Fibroblast of skin of right biceps (primary cell): ENCODE measurements around the gene NBPF3.
"Not testable (repeated sequence)": the region's sequence is repeated elsewhere in the genome, so short reads cannot be mapped to it uniquely, and the experiment has no call there.

Experiments used
- DNase-seq: peaks from one replicate; pipeline ENCODE4 v3.0.0-alpha.2; 2013

Gene NBPF3

DNA sequence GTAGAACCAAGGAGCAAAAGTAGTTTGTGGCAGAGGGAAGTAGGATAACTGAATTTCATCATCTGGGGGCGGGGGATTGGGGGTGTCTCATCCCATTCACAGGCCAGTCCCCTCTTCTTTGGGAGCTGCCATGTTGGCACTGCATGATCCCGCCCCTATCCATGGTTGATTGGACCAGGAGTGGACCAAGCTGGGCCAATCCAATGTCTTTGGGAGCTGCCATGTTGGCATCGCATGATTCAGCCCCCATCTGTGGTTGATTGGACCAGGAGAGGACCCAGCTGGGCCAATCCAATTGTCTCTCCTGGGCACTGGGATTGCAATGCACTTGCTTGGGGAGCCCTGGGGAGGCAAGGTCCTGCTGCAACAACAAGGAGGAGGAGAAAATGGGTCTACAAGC lies 56.9 kb downstream of the NBPF3 start:
- no peak for DNase-seq

DNA sequence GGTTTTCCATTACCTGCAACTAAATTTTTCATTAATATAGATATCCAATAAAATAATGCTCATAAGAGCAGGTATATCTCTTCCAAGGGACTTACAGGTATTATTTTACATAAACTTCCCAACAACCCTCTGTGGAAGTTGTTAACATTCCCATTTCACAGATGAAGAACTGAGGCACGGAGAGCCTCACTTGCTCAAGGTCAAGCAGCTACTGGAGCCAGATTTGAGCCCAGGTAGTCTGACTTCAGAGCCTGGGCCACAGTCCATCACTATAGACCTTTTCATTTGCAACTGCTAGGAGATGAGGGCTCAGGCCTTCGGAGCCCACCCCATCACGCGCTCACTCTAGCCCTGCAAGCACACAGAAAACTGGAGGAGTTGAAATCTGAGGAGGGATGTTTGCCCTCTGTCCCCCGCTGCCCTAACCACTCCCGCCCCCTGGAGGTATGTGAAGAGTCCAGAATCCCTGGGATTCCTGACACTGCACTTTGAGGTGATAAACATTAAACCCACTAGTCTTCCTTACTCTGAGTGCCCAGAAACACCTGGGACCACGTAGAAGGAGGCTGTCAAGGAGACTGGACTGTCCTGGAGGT lies 57.6 kb downstream of the NBPF3 start:
- DNase-seq, result no peak

DNA sequence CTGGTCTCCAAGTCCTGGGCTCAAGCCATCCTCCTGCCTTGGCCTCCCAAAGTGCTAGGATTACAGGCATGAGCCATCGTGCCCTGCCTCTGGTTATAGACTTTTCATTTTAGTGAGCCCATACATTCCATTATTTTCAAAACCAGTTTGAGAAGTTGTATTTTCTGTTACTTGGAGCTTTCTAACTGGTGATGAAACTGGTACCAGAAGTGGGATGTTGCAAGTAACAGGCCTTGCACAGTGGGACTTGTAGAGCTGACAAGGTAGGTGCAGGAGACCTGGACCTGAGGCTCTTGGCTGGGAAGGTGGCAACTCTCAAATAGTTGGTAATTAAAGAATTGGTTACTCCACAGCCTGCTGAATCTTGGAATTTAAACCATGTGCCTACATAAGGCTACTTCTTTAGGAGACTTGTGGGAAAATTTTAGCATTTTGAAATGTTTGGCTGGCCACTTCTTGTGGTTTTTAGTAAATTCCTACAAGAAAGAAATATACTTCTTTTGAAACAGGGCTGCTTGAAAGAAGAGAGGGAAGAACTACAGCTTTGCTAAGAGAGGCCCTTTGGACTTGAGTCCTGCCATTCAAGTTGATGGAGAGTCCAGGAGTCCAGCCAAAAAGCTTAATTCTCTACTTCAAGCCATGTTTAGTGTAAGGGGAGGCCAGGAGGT lies 59.5 kb downstream of the NBPF3 start:
- peak; percentile 20 for DNase-seq

DNA sequence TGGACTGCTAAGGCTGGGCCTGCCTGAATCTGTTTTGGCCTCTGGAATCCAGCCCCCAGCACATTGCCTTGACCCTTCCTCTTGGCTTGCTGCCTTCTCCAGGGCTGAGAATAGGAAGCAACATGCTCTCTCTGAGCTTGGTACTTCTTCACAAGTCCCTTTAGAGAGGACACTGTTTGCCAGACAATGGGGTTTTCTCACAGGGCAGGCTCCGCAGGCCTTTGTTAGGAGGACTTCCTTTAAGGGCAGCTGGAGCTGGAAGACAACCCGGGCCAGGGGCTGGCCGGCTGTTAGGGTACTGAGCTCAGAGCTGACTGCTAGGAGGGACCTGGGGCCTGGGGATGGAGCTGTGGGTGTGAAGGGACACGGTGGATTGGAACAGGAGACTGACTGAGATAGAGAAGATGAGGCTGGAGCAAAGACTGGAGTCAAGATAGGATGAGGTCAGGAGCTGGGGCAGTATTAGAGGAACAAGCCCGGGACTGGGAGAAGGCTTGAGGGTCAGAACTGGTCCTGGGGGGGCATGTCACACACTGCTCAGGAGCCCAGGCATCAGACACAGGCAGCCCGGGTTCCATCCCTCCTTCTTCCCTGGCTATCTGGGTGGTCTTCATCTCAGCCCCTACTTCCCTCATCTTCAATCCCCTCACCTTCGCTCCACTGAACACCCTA lies 63.9 kb downstream of the NBPF3 start:
- DNase-seq, result no peak

DNA sequence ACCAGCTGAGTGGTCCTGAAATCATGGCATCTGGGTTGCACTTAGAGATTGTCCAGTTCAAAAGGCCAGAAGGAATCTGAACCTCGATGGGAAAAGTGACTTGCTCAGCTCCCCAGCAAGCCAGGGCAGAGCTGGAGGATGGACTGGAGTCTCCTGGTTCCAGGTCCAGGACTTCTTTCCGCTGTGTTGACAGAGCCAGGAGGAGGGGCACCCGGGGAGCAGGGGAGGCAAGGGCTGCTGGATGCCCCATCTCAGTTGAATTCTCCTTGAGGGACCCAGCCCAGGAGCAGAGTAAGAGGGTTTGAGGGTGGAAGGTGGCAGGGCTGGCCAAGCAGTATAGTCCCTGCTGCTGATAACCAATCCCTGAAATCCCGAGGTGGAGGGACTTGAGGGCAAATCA lies 66.9 kb downstream of the NBPF3 start:
- DNase-seq, result no peak

DNA sequence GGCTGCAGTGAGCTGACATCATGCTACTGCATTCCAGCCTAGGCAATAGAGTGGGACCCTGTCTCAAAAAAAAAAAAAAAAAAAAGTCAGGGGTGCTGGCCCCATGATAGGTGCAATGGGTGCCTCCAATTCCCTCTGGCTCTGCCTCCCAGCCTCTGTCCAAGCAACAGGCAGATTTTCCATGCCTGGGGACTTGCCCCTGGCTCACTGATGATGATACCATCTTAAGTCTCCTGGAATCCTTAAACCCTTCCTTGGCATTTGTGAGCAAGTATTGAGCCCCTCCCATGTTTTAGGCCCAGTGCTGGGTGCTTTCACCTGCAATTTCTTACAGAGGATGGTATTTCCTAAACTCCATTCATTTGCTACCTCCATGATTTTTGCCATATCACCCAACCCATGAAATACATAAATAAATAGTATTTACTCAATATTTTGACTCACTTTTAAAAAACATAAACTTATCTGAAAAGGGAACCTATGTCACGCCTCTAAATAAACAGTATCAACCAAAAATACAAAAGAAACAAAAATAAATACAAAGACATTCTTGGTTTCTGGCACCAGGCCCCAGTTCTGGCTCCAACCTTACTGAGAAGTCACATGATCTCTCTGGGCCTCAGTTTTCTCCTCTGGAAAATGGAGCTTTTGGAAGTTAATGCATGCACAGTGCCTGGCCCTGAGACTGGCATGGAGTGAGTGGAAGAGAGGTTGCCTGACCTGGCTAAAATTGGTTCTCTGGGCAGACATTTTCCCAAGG lies 67.8 kb downstream of the NBPF3 start:
- no peak for DNase-seq

DNA sequence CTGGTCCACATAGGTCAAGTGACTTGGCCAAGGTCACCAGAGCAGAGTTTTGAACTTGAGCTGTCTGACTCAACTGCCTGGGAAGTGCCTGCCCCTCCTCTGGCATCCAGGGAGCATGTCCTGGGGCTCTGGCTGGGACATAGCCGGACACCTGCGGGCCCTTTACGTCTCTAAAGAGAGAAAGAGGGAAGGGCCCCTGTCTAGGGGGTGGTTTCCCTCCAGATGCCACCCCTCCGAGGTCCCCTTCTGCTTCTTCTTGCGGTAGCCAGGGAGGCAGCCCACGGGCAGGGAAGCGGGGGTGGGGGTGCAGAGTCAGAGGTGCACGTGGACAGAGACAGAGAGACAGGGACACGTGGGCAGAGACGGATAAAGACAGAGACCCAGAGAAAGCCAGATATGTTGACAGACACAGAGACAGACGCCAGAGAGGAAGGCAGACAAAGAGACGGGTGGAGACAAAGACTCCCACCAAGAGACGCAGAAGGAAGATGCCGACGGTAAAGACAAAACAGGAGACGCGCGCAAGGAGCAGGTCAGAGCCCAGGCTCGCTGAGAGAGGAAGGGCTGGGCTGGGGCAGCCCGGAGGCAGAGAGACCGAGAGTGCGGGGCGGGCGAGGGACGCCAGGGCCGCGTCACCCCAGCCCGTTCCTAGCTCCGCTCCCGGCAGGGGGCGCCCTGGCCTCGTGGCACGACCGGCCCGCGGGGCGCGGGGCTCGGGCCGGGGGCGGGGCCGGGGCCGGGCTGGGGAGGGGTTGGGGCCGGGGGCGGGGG lies 68.8 kb downstream of the NBPF3 start:
- DNase-seq, result peak; percentile 45

DNA sequence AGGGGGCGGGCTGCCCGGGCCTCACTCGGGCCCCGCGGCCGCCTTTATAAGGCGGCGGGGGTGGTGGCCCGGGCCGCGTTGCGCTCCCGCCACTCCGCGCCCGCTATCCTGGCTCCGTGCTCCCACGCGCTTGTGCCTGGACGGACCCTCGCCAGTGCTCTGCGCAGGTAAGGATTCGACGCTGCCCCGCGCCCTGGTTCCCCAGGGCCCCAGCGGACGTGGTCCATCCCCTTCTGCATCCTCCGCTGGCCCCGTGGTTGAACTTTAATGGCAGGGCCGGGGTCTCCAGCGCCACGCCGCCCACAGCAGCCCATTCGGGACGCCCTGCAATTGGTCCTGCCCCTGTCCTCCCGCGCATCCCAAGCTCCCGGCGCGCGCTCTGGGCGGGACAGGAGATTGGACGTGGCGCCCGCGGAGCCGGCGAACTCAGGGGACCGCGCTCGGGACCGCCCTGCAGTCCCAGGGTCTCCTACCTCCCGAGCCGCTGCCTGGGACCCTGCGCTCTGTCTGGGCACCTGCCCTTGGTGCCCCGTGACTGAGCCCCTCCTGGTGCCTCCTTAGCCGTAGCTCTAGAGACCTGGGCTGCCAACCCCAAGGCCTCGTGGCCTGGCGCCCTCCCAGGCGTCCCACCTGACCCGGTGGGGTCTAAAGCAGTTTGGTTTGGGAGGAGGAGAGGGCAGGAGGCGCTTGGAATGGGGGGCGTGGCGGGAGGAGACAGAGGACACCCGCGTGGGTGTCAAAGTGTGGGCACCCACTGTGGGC lies 69.6 kb downstream of the NBPF3 start, which contains the start of gene ALPL:
Gene ALPL, plus strand, starts transcription at position 73 of the 762 bp plus-strand sequence. CDS start 44,659 bp downstream, outside the sequence.
- no peak for DNase-seq

DNA sequence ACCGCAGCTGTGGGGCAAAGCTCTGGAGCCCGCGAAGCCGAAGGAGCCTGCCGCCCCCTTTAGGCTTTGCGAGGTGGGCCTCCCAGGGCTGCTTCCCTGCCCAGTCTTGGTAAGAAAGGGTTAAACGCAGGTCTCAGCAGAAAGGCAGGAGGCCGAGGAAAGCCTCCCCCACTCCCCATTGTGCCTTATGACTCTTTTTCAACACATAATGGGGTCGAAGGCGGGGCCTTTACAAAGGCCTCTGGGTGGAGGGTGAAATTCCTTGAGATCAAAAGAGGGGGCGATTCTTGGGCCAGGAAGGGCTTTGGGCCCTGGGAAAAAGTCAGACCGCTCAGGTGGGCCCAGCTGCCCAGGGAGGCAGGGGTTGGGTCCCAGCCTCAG lies 70.2 kb downstream of the NBPF3 start:
- DNase-seq, result no peak

DNA sequence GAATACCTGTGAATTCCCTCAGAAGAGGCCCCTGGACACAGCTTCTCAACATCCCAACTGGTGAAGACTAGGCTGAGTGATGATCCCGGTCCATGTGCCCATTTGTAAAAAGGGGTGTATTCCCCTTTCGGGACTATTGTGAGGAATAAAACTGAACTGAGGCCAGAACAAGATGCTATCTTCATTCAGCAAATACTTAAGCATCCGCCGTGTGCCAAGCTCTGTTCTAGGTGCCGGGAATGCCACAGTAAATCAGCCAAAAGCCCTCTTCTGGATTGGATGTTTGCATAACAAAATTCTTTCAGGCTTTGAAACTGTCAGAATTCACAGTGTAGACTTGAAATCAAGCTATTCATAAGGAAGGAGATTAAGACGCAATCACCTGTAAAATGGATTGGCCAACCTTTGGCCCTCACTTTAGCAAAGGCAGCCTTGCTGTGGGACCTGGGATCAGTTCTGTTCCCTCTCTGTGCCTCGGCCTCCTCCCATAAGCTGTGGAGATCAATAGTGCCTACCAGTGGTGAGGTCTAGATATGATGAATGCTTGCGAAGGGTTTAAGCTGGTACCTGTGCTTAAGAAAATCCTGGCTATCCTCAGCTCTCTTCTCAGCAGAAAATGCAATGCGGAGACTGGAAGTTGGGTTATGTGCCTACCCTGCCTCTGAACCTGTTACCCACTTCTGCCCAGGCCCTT lies 71.1 kb downstream of the NBPF3 start:
- no peak for DNase-seq

DNA sequence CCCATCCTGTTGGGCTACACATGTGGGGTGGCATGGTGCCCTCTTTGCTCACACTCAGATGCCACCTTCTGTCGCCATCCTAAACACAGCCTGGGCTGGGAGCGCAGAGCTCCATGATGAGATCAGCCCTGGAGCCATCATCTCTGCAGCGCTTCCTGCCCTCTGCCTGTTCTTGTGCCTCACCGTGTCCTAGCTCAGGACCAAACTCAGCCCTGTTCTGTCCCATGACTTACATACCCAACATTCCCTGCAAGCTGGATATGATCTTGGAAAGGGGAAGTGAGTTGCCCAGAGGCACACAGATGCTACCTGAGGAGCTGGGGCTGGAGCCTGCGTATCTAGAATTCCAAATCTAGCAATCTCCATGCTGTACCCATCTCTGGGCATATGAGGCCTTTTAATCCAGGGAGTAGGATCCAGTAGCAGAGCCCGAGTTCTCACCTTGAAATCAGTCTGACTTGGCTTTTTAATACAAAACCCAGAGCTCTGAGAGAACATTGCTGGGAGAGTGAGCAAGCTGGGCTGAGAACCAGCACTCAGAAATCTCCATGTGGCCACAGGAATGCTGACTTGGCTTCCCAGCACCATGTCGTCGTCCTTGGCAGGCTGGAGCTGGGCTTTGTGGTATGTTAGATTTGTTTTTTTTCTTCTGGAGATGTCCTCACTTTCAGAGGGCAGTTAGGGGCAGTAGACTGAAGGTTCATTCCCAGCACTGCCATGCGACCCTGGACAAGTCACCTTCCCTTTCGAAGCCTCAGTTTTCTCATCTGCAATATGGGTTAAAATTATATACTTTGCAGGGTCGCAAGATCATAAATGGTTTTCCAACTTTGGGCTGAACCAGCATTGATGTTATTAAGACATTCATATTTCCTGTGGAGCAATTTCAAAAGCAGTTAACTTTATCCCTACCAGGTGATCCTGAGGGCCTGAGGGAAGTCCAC lies 71.9 kb downstream of the NBPF3 start:
- peak; percentile 94 for DNase-seq

DNA sequence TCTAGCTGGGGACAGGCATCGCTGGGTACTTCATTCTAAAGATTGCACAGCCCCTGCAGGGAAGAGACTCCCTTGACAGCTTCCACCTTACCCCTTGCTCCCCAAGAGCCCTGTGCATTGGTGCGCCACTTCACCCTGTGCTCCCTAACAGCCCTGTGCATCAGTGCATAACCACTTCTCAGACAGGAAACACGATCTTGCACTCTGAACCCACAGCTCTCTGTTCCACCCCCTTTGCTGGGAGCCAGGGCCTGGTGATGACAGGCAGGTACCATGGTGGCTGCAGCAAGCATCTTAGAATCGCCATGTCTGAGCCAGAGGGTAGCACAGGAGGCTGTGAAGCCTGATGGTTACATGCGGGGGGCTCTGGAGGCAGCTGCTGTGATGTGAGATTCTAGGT lies 74.3 kb downstream of the NBPF3 start:
- no peak for DNase-seq

DNA sequence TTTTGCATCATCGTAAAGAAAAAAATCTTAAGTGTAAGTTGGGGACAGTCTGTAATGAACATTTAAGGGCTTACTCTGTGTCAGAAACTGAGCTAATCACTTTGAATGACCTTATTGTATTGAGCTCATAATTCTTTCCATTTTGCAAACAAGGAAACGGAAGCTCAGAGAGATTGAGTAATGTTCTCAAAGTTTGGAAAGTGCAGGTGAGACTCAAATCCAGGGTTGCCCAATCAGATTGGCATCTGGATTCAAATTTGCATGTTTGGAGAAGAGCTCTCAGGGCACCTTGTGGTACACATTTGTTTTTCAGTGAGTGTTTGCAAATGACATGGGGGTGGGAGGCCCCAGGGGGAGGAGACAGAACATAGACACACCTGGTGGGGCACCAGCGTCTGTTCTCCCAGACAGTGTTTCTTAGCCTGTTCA lies 77.2 kb downstream of the NBPF3 start:
- DNase-seq, result no peak

DNA sequence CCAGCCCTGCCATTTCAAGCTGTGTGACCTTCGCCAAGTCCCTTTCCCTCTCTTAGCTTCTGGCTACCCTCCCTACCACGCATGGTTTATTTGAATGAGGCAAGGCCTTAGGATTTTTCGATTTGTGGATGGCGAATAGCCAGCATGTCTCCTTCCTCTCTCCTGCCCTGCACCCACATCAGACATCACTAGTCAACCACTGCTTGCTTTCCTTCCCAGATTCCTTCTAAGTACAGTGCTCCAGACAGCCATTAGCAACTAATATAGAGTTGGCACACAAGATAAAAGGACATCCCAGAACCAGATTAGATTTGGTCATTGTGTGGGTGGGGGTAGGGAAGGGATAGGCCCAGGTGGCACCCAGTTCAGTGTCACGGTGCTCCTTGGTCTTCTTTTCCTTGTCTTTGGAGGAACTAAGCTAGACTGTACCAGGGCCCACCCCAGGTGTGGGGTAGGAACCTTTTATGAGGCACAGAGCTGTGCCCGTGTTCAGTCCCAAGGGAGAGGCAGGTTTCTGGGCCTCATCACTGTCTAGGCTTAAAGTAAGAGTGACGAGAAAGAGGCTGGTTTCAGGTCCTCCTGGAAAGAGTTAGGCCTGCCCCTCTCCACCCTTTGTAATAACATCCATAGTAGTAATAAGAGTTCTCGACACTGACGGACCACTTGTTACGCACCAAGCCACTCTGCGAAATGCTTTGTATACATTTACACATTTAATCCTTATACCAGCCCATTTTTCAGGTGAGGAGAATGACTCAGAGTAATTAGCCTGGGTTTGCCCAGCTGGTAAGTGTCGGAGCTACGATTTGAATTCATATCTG lies 77.9 kb downstream of the NBPF3 start:
- no peak for DNase-seq

DNA sequence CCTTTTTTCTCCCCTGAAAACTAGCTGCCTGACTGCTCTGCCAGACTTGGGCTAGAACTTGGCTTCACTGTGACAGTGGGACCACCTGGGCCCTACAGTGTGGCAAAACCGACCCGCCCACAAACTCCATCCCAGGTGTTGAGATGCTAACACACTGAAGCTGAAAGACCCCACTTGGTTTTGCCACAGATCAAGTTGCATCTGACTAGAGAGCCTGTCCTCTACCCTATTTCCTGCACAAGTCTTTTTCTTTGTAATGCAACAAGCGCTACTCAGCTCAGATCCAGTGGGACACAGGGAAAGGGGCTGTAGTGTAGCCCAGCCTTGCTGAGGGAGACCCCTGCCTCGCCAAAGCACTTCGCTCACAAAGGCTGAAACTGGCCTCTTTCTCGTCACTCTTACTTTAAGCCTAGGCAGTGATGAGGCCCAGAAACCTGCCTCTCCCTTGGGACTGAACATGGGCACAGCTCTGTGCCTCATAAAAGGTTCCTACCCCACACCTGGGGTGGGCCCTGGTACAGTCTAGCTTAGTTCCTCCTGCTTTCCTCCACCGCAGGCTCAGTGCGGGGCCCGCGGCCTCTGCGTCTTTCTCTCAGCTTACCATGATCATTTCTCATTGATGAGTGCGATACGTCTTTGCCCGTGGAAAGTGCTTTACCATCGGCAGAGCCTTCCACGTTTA lies 79.0 kb downstream of the NBPF3 start:
- no peak for DNase-seq

DNA sequence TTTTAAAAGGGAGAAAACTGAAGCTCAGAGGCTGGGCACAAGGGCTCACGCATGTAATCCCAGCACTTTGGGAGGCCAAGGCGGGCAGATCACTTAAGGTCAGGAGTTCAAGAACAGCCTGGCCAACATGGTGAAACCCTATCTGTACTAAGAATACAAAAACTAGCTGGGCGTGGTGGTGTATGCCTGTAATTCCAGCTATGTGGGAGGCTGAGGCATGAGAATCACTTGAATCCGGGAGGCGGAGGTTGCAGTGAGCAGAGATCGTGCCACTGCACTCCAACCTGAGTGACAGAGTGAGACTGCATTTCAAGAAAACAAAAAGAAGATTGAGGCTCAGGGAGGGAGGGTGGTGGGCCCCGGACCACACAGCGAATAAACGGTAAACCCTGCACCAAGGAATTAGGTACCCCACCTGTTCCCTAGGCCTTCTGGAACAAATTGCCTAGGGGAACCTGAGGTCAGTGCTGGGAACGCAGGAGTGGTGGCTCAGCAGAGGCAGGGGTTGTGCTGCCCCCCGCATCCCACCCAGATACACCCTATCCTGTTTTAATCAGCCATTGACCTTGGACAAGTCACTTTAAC lies 79.6 kb downstream of the NBPF3 start:
- DNase-seq, result not testable (repeated sequence)

DNA sequence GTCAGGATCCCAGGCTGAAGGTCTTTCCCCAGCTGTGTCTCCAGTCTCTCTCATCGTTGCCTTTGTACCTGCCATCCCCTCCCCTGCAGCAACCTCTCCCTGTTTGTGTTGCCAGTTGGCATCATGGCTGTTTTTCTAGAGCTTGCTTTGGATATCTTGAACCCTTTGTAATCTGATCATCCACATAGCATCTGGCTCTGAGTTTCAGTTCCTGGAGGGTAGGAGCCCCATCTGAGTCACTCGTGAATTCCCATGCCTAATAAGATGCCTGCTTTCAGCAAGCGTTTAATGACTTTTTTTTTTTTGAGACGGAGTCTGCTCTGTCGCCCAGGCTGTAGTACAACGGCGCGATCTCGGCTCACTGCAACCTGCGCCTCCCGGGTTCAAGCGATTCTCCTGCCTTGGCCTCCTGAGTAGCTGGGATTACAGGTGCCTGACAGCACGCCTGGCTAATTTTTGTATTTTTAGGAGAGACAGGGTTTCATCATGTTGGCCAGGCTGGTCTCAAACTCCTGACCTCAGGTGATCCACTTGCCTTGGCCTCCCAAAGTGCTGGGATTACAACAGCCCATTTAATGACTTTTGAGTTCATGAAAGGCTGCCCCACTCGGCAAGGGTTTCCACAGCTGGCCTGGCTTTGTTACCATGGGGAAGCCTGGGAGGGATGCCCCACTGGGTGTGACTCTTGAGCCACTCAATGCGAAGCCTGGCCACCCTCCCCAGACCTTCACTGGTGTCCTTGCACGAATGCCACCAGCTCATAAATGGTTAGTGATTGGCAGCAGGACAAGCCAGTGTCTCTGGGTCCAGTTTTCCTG lies 81.2 kb downstream of the NBPF3 start:
- DNase-seq, result peak; percentile 48
